HCT116 (cell line): ENCODE data around the gene FRAS1. TPM values are rescaled to one million over a fixed set of nuclear protein-coding genes. Genes with fewer than 3 reads are reported as not detected.
A peak's percentile ranks its signal among the peaks of the same experiment; 100 is the strongest.

Experiments used
- ATAC-seq: fragments of 200-7000 bp; cut with Tn5 transposase; 2 replicates; pipeline ENCODE4 v1.9.1; 2020; ENCODE audit warnings: mild to moderate bottlenecking, moderate library complexity
- BruUV-seq: library from RNA; stranded (reverse); fragments of 400-500 nt; replicated peaks from 2 replicates; lab custom pipeline; 2021; lab: Mats Ljungman, UMichigan
- CTCF ChIA-PET: fragments of 300-600 bp; sonication (Branson Sonifier 250); formaldehyde crosslinking; loops from one replicate; lab custom pipeline; 2021; ENCODE audit warnings: antibody characterized with exemption; lab: Charles Lee
- POLR2A ChIA-PET: fragments of 300-600, 350-600 bp; sonication (Branson Sonifier 250); formaldehyde crosslinking; loops from one replicate; lab custom pipeline; 2021; ENCODE audit warnings: antibody characterized with exemption; lab: Charles Lee
- RAD21 ChIA-PET, 2 experiments: fragments of 300-600 bp; sonication (Branson Sonifier 250); formaldehyde crosslinking; loops; one replicate each; lab custom pipeline; 2023; ENCODE audit warnings: low total read pairs in 2 of 2; ENCODE audit not compliant: uncharacterized antibody in 2 of 2, unreplicated experiment in 2 of 2, low non-redundant PET in 1 of 2; lab: Charles Lee
- DNase-seq: peaks from one replicate; pipeline ENCODE4 v3.0.0-alpha.2; 2010; ENCODE audit warnings: low read depth, low spot score
- H2AFZ ChIP-seq: fragments of 200-600 bp; shearing (Covaris generic), sonication (generic); 2 replicates; pipeline ENCODE4 v1.6.1; 2017; ENCODE audit warnings: low read depth, mixed run types, mixed read lengths, antibody characterized with exemption, low read length; ENCODE audit not compliant: poor library complexity, severe bottlenecking
- H3K27ac ChIP-seq: 2 replicates; pipeline ENCODE4 v1.5.1; 2012; ENCODE audit warnings: low read depth, low read length
- H3K27me3 ChIP-seq: fragments of 200-600 bp; sonication (generic); 2 replicates; pipeline ENCODE4 v1.6.1; 2016; ENCODE audit warnings: mixed run types, low read length, mixed read lengths; ENCODE audit not compliant: insufficient read depth
- H3K36me3 ChIP-seq, 2 experiments: fragments of 200-500 bp in 1 of 2; fragments of 200-600 bp in 1 of 2; sonication (Bioruptor generic) in 1 of 2; sonication (generic) in 1 of 2; 2 replicates each; pipeline versions ENCODE4 v1.5.1 to v1.6.1; 2014 to 2016; ENCODE audit warnings: low read length in 2 of 2, inconsistent platforms in 1 of 2, mixed read lengths in 1 of 2, mixed run types in 1 of 2; ENCODE audit not compliant: insufficient read depth in 2 of 2, control insufficient read depth in 1 of 2
- H3K4me1 ChIP-seq, 2 experiments: fragments of 200-600 bp in 1 of 2; sonication (generic) in 1 of 2; 2 replicates each; pipeline versions ENCODE4 v1.5.1 to v1.6.1; 2012 to 2017; ENCODE audit warnings: low read length in 2 of 2, inconsistent platforms in 1 of 2, mild to moderate bottlenecking in 1 of 2, mixed read lengths in 1 of 2, mixed run types in 1 of 2, moderate library complexity in 1 of 2; ENCODE audit not compliant: insufficient read depth in 2 of 2, control insufficient read depth in 1 of 2
- H3K4me2 ChIP-seq: fragments of 200-600 bp; sonication (generic); 2 replicates; pipeline ENCODE4 v1.6.1; 2017; ENCODE audit warnings: mixed run types, low read length, mixed read lengths
- H3K4me3 ChIP-seq, 2 experiments: fragments of 200-600 bp in 1 of 2; sonication (generic) in 1 of 2; replicated peaks in 1 of 2; 2 replicates each; pipeline ENCODE4 v1.5.1; 2011 to 2016; ENCODE audit warnings: low read length in 2 of 2, control low read depth in 1 of 2, low read depth in 1 of 2, mild to moderate bottlenecking in 1 of 2, mixed read lengths in 1 of 2, mixed run types in 1 of 2
- H3K79me2 ChIP-seq: fragments of 200-600 bp; sonication (generic); 2 replicates; pipeline ENCODE4 v1.6.1; 2017; ENCODE audit warnings: mild to moderate bottlenecking, mixed run types, low read length, moderate library complexity, mixed read lengths; ENCODE audit not compliant: insufficient read depth
- H3K9ac ChIP-seq: fragments of 200-600 bp; sonication (generic); 2 replicates; pipeline ENCODE4 v1.6.1; 2016; ENCODE audit warnings: low read length, mixed read lengths
- H3K9me2 ChIP-seq: fragments of 200-600 bp; sonication (generic), shearing (Covaris generic); 2 replicates; pipeline ENCODE4 v1.6.1; 2017; ENCODE audit warnings: mixed run types, mild to moderate bottlenecking, moderate library complexity; ENCODE audit not compliant: insufficient read depth
- H3K9me3 ChIP-seq, 2 experiments: fragments of 200-500 bp in 1 of 2; fragments of 200-600 bp in 1 of 2; sonication (Bioruptor generic) in 1 of 2; sonication (generic) in 1 of 2; 2 replicates each; pipeline ENCODE4 v1.6.1; 2014 to 2017; ENCODE audit warnings: low read length in 2 of 2, mixed read lengths in 2 of 2, inconsistent platforms in 1 of 2, low read depth in 1 of 2, mild to moderate bottlenecking in 1 of 2, mixed run types in 1 of 2, moderate library complexity in 1 of 2; ENCODE audit not compliant: control insufficient read depth in 1 of 2, insufficient read depth in 1 of 2
- H4K20me1 ChIP-seq: fragments of 200-600 bp; sonication (generic), shearing (Covaris generic); 2 replicates; pipeline ENCODE4 v1.6.1; 2017; ENCODE audit warnings: mixed run types, mild to moderate bottlenecking, moderate library complexity; ENCODE audit not compliant: insufficient read depth
- CBX3 ChIP-seq: IDR thresholded peaks from 2 replicates; pipeline ENCODE4 v1.6.1; 2012; ENCODE audit warnings: low read depth
- CEBPB ChIP-seq: IDR thresholded peaks from 2 replicates; pipeline ENCODE4 v1.6.1; 2012; ENCODE audit warnings: low read depth
- EGR1 ChIP-seq: IDR thresholded peaks from 2 replicates; pipeline ENCODE4 v1.6.1; 2012; ENCODE audit warnings: low read depth
- ELF1 ChIP-seq: IDR thresholded peaks from 2 replicates; pipeline ENCODE4 v1.6.1; 2012; ENCODE audit warnings: low read depth, borderline replicate concordance
- EZH2 ChIP-seq: fragments of 200-600 bp; sonication (generic); IDR thresholded peaks from 2 replicates; pipeline ENCODE4 v1.6.1; 2017; ENCODE audit warnings: antibody characterized with exemption, mixed run types
- EZH2phosphoT487 ChIP-seq: fragments of 200-600 bp; IDR thresholded peaks from 2 replicates; pipeline ENCODE4 v1.6.1; 2018; ENCODE audit warnings: antibody characterized with exemption, borderline replicate concordance
- FOSL1 ChIP-seq: IDR thresholded peaks from 2 replicates; pipeline ENCODE4 v1.6.1; 2012; ENCODE audit warnings: low read depth
- MAX ChIP-seq: IDR thresholded peaks from 2 replicates; pipeline ENCODE4 v1.6.1; 2012
- POLR2A ChIP-seq: IDR thresholded peaks from 2 replicates; pipeline ENCODE4 v1.7.0; 2011; ENCODE audit warnings: borderline replicate concordance; ENCODE audit not compliant: insufficient read depth, insufficient read length; ENCODE audit errors: extremely low read depth
- POLR2AphosphoS5 ChIP-seq: IDR thresholded peaks from 2 replicates; pipeline ENCODE4 v1.6.1; 2011; ENCODE audit warnings: mild to moderate bottlenecking, low read depth, low read length, moderate library complexity
- REST ChIP-seq: IDR thresholded peaks from 2 replicates; pipeline ENCODE4 v1.6.1; 2012; ENCODE audit warnings: low read depth
- SIN3A ChIP-seq: IDR thresholded peaks from 2 replicates; pipeline ENCODE4 v1.6.1; 2012; ENCODE audit warnings: low read depth
- SP1 ChIP-seq: IDR thresholded peaks from 2 replicates; pipeline ENCODE4 v1.6.1; 2012; ENCODE audit warnings: low read depth
- SRF ChIP-seq: IDR thresholded peaks from 2 replicates; pipeline ENCODE4 v1.6.1; 2012; ENCODE audit warnings: low read depth
- TCF7L2 ChIP-seq: IDR thresholded peaks from 2 replicates; pipeline ENCODE4 v1.7.0; 2011; ENCODE audit warnings: borderline replicate concordance, inconsistent platforms; ENCODE audit not compliant: insufficient read depth, insufficient read length; ENCODE audit errors: extremely low read depth
- YY1 ChIP-seq: IDR thresholded peaks from 2 replicates; pipeline ENCODE4 v1.6.1; 2011; ENCODE audit warnings: low read length, low read depth, moderate library complexity, mild to moderate bottlenecking; ENCODE audit not compliant: insufficient replicate concordance; ENCODE audit errors: extremely low read depth
- ZFX ChIP-seq: fragments of 450-650 bp; IDR thresholded peaks from 2 replicates; pipeline ENCODE4 v1.6.1; 2017
- ZNF274 ChIP-seq: fragments of 200-500 bp; sonication (Bioruptor generic); IDR thresholded peaks from 2 replicates; pipeline ENCODE4 v1.6.1; 2014; ENCODE audit warnings: mild to moderate bottlenecking, low read depth, low read length, inconsistent platforms
- intact Hi-C: fragments of 100-400 bp; cut with micrococcal nuclease; formaldehyde crosslinking; loops from 2 replicates; pipeline ENCODE4 v1.10.0; 2022
- total RNA-seq: library from RNA; stranded (reverse); gene quantifications from one replicate; pipeline ENCODE4 v1.2.1, GENCODE V29; 2021; ENCODE audit not compliant: unreplicated experiment
- TF ChIP-seq, protein P1 (sequence below): IDR thresholded peaks from 2 replicates; pipeline ENCODE4 v1.6.1; 2012
- TF ChIP-seq, protein P2 (sequence below), 3 experiments: fragments of 200-600 bp in 1 of 3; sonication (generic) in 1 of 3; IDR thresholded peaks in 2 of 3; conservative IDR thresholded peaks in 1 of 3; 2 replicates each; pipeline ENCODE4 v1.5.1; 2012 to 2017; ENCODE audit warnings: low read depth in 2 of 3, low read length in 2 of 3, antibody characterized with exemption in 1 of 3, borderline replicate concordance in 1 of 3, control low read depth in 1 of 3, mild to moderate bottlenecking in 1 of 3, mixed read lengths in 1 of 3, mixed run types in 1 of 3, moderate library complexity in 1 of 3; ENCODE audit not compliant: insufficient read depth in 1 of 3

FRAS1 gene
- total RNA-seq, 1 experiment from 2014 or later = 33.5 TPM

- TF ChIP-seq EZH2phosphoT487 = no peak
- no peak for TF ChIP-seq EZH2
- no peak for TF ChIP-seq ZFX
- no peak for TF ChIP-seq MAX
- TF ChIP-seq, protein P1, sequence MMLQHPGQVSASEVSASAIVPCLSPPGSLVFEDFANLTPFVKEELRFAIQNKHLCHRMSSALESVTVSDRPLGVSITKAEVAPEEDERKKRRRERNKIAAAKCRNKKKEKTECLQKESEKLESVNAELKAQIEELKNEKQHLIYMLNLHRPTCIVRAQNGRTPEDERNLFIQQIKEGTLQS = no peak
Measured at GRCh38 chr4:78532046-78532445, 474.9 kb downstream of the FRAS1 start (continued).

GRCh38 chr4:78533854-78534253, 476.7 kb downstream of the FRAS1 start:
- H3K4me1 ChIP-seq = peaks cover 31 to 70% of the 10 kb centered on the region in 2 experiments
- no peak for DNase-seq
- H3K79me2 ChIP-seq = no peaks in the 10 kb centered on the region
- no peaks in the 10 kb centered on the region for H3K36me3 ChIP-seq
- H3K4me3 ChIP-seq = no peak overlapping the region
- BruUV-seq = TSS peak; percentile 88
- no peaks in the 10 kb centered on the region for H3K9me2 ChIP-seq
- peak overlapping the region; percentile 86 for H3K27ac ChIP-seq
- no peaks in the 10 kb centered on the region for H3K9me3 ChIP-seq
- no peaks in the 10 kb centered on the region for H4K20me1 ChIP-seq
- intact Hi-C loops = no loop called here
- peak overlapping the region; percentile 55 for H3K4me2 ChIP-seq
- peak; percentile 36 for ATAC-seq
- CTCF ChIA-PET = no interaction called here
- TF ChIP-seq ELF1 = no peak
- TF ChIP-seq EZH2phosphoT487 = no peak
- no peak for TF ChIP-seq EGR1
- TF ChIP-seq CEBPB = no peak
- TF ChIP-seq CBX3 = no peak
- no peak for TF ChIP-seq SP1
- TF ChIP-seq EZH2 = no peak
- TF ChIP-seq, protein P1 = no peak
- no peak for TF ChIP-seq ZNF274
- no peak for TF ChIP-seq TCF7L2
- no peak for TF ChIP-seq POLR2A
- no peak for TF ChIP-seq REST
- TF ChIP-seq, protein P2, sequence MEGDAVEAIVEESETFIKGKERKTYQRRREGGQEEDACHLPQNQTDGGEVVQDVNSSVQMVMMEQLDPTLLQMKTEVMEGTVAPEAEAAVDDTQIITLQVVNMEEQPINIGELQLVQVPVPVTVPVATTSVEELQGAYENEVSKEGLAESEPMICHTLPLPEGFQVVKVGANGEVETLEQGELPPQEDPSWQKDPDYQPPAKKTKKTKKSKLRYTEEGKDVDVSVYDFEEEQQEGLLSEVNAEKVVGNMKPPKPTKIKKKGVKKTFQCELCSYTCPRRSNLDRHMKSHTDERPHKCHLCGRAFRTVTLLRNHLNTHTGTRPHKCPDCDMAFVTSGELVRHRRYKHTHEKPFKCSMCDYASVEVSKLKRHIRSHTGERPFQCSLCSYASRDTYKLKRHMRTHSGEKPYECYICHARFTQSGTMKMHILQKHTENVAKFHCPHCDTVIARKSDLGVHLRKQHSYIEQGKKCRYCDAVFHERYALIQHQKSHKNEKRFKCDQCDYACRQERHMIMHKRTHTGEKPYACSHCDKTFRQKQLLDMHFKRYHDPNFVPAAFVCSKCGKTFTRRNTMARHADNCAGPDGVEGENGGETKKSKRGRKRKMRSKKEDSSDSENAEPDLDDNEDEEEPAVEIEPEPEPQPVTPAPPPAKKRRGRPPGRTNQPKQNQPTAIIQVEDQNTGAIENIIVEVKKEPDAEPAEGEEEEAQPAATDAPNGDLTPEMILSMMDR (IDR thresholded peaks at IDR 0.05 in 2 of 3, conservative IDR thresholded peaks at IDR 0.05 in 1 of 3; ENCODE audit: borderline replicate concordance in 1 of 3, insufficient read depth in 1 of 3, low read depth in 2 of 3, low read length in 2 of 3) = no peak
- no peak for TF ChIP-seq FOSL1
- no peak for TF ChIP-seq SIN3A
- no peak for TF ChIP-seq POLR2AphosphoS5
- TF ChIP-seq SRF = no peak
- TF ChIP-seq ZFX = no peak
- TF ChIP-seq YY1 = no peak
- TF ChIP-seq, all 23 proteins: peak for 0
- RAD21 ChIA-PET = interaction anchor here (0.6 to 1.1 kb wide), 2 partner anchors 35 to 474 kb away, joined by 4 to 7 read pairs; no protein-coding TSS in a partner anchor
- H3K9ac ChIP-seq = peak overlapping the region; percentile 58
- no peak overlapping the region for H2AFZ ChIP-seq
- POLR2A ChIA-PET = interaction anchor here (0.9 to 1.3 kb wide), 5 partner anchors 11 to 474 kb away, joined by 3 to 4 read pairs (median 4); partner anchors contain the start of gene ANXA3
- no peaks in the 10 kb centered on the region for H3K27me3 ChIP-seq
